GM21786 (cell line): ENCODE measurements around the gene ZNF407.

Experiments
- ATAC-seq: cut with Tn5 transposase; IDR thresholded peaks from one replicate; pipeline ENCODE4 v1.9.1; 2021; ENCODE audit not compliant: unreplicated experiment

Gene ZNF407

DNA sequence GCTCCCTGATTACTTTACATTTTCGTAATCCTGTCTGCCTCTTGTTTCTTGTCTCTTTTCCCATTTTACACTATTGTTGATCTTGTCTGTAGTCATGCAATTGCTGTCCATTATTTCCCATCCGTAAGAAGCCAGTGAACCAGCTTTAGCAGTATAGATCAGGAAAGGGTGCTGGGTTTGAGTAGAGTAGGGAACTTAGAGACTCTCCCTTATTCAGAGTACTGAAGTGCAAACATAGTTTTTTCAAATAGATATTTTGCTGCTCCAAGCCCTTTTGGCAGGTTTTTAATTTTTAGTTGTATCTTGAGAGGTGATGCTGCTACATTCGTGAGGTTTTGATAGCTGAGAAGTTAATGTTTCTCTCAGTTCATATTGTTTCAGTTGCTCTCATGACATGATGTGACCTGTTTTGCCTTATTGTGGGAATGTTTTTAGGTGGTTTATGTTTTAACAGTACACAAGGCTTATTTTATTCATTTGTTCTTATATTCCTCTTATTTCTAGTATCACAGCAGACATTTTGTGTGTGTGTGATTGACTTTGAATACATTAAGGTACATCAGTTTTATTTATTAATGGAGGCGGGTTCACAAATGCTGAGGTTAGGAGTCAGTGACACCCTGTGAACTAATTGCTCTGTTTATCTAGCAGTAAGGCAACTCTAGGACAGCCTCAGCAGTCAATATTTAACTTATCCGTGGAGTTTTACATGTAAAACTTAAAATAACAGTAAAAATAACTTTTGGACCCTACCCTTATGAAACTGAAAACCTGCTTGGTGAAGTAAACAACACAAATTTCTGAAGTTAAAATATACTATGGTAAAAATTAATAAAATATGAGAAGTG, 118.4 kb downstream of the ZNF407 start:
- ATAC-seq, result no peak

DNA sequence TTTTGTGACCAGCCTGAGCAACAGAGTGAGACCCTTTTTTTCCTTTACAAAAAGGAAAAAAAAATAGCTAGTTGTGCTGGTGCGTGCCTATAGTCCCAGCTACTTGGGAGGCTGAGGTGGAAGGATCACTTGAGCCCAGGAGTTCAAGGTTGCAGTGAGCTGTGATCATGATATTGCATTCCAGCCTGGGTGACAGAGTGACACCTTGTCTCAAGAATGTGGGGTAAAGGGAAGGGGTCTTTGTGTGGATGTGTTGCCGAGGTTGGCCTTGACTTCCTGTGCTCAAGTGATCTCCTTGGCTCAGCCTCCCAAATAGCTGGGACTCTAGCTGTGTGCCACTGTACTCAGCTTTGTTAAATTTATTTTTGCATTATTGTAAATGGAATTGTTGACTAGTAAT, 120.6 kb downstream of the ZNF407 start:
- ATAC-seq, result no peak

DNA sequence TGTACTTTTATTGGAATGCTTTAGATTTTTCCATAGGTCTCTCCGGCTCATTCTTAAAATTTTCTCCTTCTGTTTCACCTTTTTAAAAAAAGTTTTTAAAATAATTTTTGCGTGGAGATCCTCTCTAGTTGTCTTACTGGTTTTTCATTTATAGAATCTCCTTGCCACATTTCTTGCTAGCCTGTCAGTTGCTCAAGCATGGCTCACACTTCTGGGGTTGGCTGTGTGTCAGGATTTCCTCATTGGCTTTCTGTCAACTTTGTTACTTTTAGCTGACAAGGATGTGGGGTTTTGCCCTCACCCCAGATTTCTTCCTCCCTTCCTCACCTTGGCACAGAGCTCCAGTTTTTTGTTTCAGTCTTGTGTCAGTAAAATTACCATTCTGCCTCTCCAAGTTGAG, 124.6 kb downstream of the ZNF407 start:
- no peak for ATAC-seq

DNA sequence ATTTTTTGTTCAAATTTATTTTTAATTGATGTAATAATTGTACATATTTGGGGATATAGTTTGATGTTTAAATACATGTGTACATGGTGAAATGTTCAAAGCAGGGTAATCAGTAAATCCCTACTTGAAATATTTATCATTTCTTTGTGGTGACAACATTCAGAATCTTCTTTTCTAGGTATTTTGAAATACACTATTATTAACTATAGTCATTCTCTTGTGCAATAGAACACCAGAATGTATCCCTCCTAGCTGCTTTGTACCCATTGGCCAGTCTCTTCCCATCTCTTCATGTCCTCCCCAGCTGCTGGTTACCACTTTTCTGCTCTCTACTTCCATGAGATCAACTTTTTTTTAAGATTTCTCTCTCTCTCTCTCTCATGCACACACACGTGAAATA, 126.5 kb downstream of the ZNF407 start:
- ATAC-seq, result no peak

DNA sequence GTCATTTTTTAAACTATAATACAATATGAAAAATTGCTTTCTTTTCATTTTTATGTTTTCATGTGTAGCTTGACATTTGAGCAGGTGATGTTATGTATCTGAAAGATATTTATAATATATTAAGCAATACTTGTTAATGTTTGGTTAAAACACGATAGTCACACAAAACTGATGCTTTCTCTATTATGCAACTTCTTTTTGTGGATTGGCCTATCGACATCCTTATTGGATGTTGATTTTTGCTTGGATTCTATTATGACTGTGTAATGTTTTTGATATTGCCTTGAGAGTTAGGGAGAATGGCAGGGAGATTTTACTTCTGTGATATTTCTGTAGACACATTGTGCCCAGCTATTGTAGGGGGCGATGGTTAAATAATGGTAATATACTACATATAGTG, 128.0 kb downstream of the ZNF407 start:
- no peak for ATAC-seq

DNA sequence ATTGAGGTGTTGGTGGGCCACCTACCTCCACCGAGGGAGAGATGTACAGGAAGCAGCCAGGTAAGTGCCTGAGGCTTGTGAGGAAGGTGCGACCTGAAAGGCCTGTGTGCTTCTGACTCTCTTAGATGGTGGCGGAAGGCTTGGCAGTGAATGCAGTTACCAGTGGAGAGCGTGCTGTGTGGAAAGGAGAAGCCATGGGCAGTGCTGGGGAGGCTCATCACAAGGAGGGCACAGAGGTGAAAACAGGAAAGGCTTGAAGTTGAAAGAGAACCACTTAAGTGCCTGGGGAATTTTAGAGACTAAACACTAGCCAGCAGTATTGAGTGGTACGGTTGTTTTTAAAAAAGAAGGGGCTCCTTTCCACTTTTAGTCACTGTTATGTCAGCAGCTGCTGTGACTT, 130.9 kb downstream of the ZNF407 start:
- ATAC-seq, result no peak

- no peak for ATAC-seq
Observed at GRCh38 chr18:74731097-74731496, 133.4 kb downstream of the ZNF407 start.

DNA sequence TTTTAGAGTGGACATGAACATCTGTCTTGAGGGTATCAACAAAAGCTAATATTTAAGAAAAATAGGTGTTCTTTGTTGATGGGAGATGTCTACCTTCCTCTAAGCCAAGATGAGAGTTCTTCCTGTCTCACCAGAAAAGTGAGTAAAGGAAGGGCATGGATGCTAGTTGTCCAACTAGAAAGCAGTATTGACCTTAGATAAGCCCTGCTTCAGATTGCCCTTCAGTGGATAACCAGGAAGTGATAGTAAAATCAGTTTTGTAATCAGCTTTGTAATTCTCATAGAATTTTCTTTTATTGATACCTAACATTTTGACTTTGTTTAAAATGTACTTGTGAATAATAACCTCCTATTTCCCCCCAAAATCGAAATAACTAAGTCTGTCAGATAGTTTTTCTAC, 134.7 kb downstream of the ZNF407 start:
- ATAC-seq, result no peak

DNA sequence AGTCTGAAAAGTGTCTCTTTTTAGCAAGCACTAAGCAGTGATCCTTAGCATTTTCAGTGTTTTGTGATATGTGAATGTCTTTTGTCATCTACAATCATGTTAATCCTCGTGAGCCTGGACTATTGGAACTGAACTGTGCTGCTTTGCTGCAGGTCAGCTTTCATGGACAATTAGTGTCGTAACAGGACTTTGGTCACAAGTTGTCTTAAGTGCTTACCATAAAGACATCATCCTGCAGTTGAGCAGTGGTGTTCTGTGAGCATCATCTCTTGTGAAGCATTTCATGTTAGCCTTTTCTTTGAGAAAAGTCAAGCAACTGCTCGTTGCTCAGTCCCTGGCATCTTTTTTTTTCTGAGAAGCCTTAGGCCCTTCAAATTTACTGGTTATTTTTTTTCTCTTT, 135.9 kb downstream of the ZNF407 start:
- no peak for ATAC-seq

- no peak for ATAC-seq
Observed at GRCh38 chr18:74734013-74734444, 136.4 kb downstream of the ZNF407 start.

DNA sequence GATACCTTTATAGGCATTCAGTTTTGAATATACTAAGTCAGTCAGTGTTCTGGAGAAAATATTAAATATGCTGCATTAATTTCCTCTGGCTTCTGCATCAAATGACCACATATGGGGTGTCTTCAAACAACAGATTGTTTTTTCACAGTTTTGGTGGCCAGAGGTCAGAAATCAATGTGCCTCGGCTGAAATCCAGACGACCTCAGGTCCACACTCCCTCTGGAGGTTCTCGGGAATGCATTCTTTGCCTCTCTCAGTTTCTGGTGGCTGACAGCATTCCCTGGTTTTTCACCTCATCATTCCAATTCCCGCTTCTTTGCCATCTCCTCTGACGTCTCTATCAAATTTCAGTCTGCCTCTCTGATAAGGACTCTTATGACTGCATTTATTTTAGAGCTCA, 142.3 kb downstream of the ZNF407 start:
- ATAC-seq, result no peak

- no peak for ATAC-seq
Observed at GRCh38 chr18:74742573-74743243, 145.0 kb downstream of the ZNF407 start.

DNA sequence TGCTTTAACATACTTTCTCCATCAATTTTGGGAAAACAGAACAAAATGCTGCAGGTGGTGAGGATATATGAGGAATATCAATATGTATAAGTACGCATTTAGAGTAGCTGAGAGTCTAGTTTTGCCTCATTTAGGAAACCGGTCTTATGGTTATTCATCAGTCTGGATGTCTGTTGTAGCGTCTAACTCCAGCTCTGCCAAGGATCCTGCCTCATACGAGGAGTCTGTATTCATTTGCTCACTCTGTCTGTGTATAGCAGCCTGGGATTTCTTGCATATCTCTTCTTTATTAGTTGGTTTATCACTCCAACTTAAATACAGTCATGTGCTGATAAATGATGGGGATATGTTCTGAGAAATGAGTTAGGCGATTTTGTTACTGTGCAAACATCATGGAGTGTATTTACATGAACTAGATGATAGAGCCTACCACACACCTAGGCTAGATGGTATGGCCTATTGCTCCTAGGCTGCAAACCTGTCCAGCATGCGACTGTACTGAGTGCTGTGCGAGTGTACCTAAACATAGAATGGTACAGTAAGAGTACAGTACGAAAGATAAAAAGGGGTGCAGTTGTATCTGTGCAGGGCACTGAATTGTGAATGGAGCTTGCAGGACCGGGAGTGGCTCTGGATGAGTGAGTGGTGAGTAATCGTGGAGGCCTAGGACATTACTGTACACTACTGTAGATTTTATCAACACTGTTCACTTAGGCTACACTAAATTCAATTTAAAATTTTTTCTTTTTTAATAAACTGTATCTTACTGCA, 148.1 kb downstream of the ZNF407 start:
- no peak for ATAC-seq

DNA sequence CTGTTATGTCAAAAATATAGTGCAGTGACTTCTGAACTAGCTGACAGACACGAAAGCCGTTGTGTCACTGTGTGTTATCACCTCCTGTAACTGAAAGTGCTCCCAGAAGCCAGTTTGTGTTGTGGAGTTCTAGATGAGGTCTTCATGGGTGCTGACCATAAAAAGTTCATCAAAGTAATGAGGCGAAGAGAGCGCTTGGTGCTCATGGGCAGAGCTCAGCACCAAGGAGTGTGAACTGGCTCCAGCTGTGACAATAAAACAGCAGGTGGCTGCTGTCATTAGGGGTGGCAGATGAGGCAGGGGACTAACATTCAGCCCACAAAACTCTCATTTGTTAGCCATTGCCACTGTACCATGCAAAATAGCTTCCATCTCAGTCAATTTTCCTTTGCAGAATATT, 151.1 kb downstream of the ZNF407 start:
- no peak for ATAC-seq

DNA sequence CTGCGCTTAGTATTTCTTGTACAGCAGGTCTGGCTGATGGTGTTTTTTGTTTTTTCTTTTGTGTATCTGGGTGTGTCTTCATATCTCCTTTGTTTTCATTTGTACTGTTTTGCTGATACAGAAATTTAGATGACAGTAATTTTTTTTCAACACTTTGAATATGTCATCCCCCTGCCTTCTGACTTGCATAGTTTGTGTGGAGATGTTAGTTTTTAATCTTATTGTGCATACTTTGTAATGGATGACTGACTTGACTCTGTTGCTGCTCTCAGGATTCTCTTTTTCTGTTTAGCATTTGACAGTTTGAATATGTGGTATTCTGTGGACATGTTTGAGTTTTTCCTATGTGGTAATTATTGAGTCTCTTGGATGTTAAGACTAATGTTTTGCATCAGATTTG, 161.3 kb downstream of the ZNF407 start:
- ATAC-seq, result no peak

DNA sequence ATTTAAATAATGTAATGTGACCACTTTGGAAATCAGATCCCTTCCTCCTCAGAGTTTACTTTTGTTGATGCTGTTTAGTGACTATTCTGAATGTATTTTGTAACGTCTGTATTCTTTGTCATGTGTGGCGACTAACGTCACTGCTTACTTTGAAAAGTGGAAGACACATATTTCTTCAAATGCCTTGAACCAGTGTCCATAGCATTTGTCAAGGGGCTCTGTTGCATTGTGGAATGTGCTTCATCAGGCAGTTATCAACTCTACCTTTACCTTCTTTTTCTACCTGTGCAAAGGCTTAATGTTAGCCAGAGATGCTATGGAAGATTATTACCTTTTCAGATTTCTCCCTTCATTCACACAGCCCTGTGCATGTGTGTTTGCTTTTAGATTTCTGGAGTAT, 162.4 kb downstream of the ZNF407 start:
- no peak for ATAC-seq

- ATAC-seq, result no peak
Observed at GRCh38 chr18:74760436-74760835, 162.8 kb downstream of the ZNF407 start.

- no peak for ATAC-seq
Observed at GRCh38 chr18:74766251-74766650, 168.6 kb downstream of the ZNF407 start.

DNA sequence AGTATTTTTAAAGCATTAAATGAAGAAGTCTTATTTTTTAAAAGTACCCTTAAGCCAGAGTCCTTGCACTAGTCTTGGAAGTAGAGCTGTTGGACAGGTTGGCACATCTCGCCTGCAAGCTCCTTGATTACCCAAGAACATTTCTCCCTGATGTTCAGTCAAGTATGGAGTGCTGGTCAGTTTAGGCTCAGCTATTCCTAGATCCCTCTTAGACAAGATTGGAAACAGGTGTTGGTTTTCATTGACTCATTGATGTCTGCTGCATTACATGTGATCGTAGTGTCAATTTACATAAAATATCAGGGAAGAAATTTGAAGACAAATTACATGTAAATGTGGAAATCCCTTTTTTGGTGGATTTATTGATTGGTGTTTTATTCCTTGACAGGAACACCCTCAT, 170.4 kb downstream of the ZNF407 start:
- ATAC-seq, result no peak

DNA sequence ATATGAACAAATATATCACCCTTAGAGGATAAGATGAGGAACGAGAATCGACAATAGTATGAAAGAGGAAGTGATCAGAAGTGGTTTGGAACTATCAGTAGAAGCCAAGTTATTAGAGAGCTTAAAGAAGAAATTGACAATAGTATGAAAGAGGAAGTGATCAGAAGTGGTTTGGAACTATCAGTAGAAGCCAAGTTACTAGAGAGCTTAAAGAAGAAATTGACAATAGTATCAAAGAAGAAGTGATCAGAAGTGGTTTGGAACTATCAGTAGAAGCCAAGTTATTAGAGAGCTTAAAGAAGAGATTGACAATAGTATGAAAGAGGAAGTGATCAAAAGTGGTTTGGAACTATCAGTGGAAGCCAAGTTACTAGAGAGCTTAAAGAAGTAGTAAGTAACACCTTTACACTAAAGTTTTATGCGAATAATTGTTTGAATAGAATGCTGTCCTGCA, 175.5 kb downstream of the ZNF407 start:
- ATAC-seq, result peak; percentile 85

DNA sequence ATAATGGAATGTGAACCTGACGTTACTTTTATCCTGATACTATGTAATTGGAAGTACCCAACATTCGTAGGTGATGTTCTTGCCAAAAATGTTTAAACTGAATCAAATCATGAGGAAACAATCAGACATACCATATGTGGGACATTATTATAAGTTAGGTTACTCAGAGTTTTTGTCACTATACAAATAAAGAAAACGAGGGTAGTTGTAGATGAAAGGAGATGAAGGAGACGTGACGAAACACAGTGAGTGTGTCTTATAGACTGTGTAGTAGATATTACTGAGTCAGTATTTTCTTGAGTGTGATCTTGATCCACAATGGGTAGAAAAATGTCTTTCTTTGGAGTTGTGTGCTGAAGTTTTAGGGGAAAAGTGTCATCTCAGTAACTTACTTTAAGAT, 176.8 kb downstream of the ZNF407 start:
- ATAC-seq, result no peak

DNA sequence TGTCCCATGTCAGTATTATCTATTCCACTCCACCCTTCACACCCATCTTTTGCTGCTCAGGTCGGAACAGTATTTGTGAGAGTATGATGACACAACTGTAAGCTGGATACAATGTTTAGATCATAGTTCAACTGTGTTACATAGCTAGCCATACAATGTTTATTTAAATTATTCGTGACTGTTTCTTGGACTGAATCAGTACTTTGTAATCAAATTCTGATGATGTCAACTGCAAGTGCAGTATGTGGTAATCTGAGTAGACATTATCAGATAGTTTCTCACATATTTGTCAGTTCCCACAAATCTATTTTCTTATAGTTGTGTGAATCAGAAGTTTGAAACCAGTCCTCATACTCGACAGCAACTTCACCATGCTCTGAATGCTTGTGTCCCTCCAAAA, 177.6 kb downstream of the ZNF407 start:
- no peak for ATAC-seq
